Esophagus muscularis mucosa (tissue), 4 donors: ENCODE measurements around the gene PLEKHS1. TPM values are rescaled to one million over a fixed set of nuclear protein-coding genes. Genes with fewer than 3 reads are reported as not detected.

Experiments
- DNase-seq: peaks from one replicate; pipeline ENCODE4 v3.0.0-alpha.2; 2017; ENCODE audit errors: extremely low spot score
- H3K27ac ChIP-seq, 4 donors: fragments of 200-600 bp; sonication (generic); replicated peaks in 1 of 4; 1 replicate in 3 of 4; 2 replicates in 1 of 4; pipeline ENCODE4 v1.5.1; 2016 to 2019; ENCODE audit warnings: mild to moderate bottlenecking in 1 of 4
- H3K27me3 ChIP-seq, 4 donors: fragments of 200-600 bp; sonication (generic); one replicate each; pipeline versions ENCODE4 v1.5.1 to v1.6.0; 2016 to 2019
- H3K36me3 ChIP-seq, 4 donors: fragments of 200-600 bp; sonication (generic); one replicate each; pipeline ENCODE4 v1.5.1; 2016 to 2019
- H3K4me1 ChIP-seq, 4 donors: fragments of 200-600 bp; sonication (generic); one replicate each; pipeline ENCODE4 v1.5.1; 2016 to 2019
- H3K4me3 ChIP-seq, 4 donors: fragments of 200-600 bp; sonication (generic); 1 replicate in 2 of 4; 2 replicates in 2 of 4; pipeline ENCODE4 v1.5.1; 2016 to 2019; ENCODE audit warnings: mild to moderate bottlenecking in 4 of 4, moderate library complexity in 1 of 4
- H3K9me3 ChIP-seq, 4 donors: fragments of 200-600 bp; sonication (generic); 1 replicate in 3 of 4; 2 replicates in 1 of 4; pipeline ENCODE4 v1.5.1; 2016 to 2019
- CTCF ChIP-seq, 3 experiments: fragments of 200-600 bp in 2 of 3; fragments of 450-650 bp in 1 of 3; sonication (generic) in 2 of 3; IDR thresholded peaks; one replicate each; pipeline ENCODE4 v1.5.1; 2017 to 2019; ENCODE audit warnings: antibody characterized with exemption in 3 of 3, mild to moderate bottlenecking in 2 of 3, moderate library complexity in 1 of 3
- EP300 ChIP-seq: sonication (generic); formaldehyde crosslinking; IDR thresholded peaks from one replicate; pipeline ENCODE4 v1.6.1; 2017; ENCODE audit warnings: antibody characterized with exemption
- POLR2A ChIP-seq: fragments of 450-650 bp; IDR thresholded peaks from one replicate; pipeline ENCODE4 v1.6.1; 2017; ENCODE audit warnings: antibody characterized with exemption, moderate library complexity, mild to moderate bottlenecking, low read depth
- POLR2AphosphoS5 ChIP-seq, 2 donors: sonication (generic); formaldehyde crosslinking; IDR thresholded peaks; one replicate each; pipeline ENCODE4 v1.6.1; 2017; ENCODE audit warnings: antibody characterized with exemption in 2 of 2
- WGBS: methylation state at CpG from one replicate; pipeline ENCODE4 v1.1.5; 2018; 5-methylcytosine and 5-hydroxymethylcytosine counted together
- intact Hi-C: fragments of 100-400 bp; cut with DNase I; formaldehyde crosslinking; loops from one replicate; pipeline ENCODE4 v1.15.1; 2023
- total RNA-seq, 4 donors: library from RNA; depleted of rRNA; stranded (reverse); fragments of >200 nt; gene quantifications; one replicate each; pipeline versions ENCODE4 v1.1.0 to v1.2.1, GENCODE V29; 2016

Gene PLEKHS1
- not detected for total RNA-seq

- H3K4me3 ChIP-seq = no peak within 1 kb of the TSS
- no peaks in the 10 kb centered on the region for H3K36me3 ChIP-seq
- 92% methylated on average over 3 of the region's 3 CpGs for WGBS
These were observed at the start of gene PLEKHS1 for GRCh38 chr10:113751181-113751732. TSS of gene PLEKHS1 (plus strand) at chr10:113751682. CDS start at chr10:113755278, 3,596 bp downstream.

GRCh38 chr10:113704637-113705343 is 46.7 kb upstream of the PLEKHS1 start:
- Histone ChIP-seq H3K4me3 (no peak overlapping the region), H3K27ac (no peak overlapping the region), H3K27me3 (no peaks in the 10 kb centered on the region), H3K9me3 (no peaks in the 10 kb centered on the region), H3K36me3 (peaks cover 0 to 17% (median 6%) of the 10 kb centered on the region in 4 donors), H3K4me1 (peaks cover 4 to 43% (median 33%) of the 10 kb centered on the region in 4 donors)
- intact Hi-C loops = loop anchor here (2.0 to 10.0 kb wide), 2 partner anchors 150 to 398 kb away; partner anchors contain the start of genes DCLRE1A and NHLRC2
- WGBS = 32% methylated on average over 6 of the region's 6 CpGs
- no peak for DNase-seq
- TF ChIP-seq POLR2A (no peak), EP300 (no peak), CTCF (IDR thresholded peaks at IDR 0.05) (peak; percentile 57 to 72 (median 64))

More at GRCh38 chr10:113751181-113751732, at the start of gene PLEKHS1:
- no peak for TF ChIP-seq POLR2AphosphoS5 (IDR thresholded peaks at IDR 0.05)
- no peak for TF ChIP-seq POLR2A
- no peak for TF ChIP-seq CTCF (IDR thresholded peaks at IDR 0.05)
- no peak for TF ChIP-seq EP300
- intact Hi-C loops = no loop called here
- Histone ChIP-seq H3K27ac (no peak within 1 kb of the TSS), H3K27me3 (no peaks in the 10 kb centered on the region), H3K9me3 (no peaks in the 10 kb centered on the region), H3K4me1 (no peaks in the 10 kb centered on the region)
- no peak for DNase-seq

- H3K27ac ChIP-seq = peak overlapping the region in 1 of 4 donors; percentile 37
- H3K4me1 ChIP-seq = peaks cover 4 to 48% (median 38%) of the 10 kb centered on the region in 4 donors
- intact Hi-C loops = loop anchor here (2.0 to 10.0 kb wide), 2 partner anchors 150 to 398 kb away; partner anchors contain the start of genes DCLRE1A and NHLRC2
These were observed 46.2 kb upstream of the PLEKHS1 start for GRCh38 chr10:113705344-113705652.

GRCh38 chr10:113706623-113707022 is 44.9 kb upstream of the PLEKHS1 start:
- Histone ChIP-seq H3K4me1 (peaks cover 7 to 61% (median 51%) of the 10 kb centered on the region in 4 donors), H3K9me3 (no peaks in the 10 kb centered on the region), H3K4me3 (no peak overlapping the region), H3K27me3 (no peaks in the 10 kb centered on the region), H3K27ac (no peak overlapping the region), H3K36me3 (peaks cover 0 to 11% (median 3%) of the 10 kb centered on the region in 4 donors)
- DNase-seq = no peak
- TF ChIP-seq CTCF (IDR thresholded peaks at IDR 0.05) = no peak
- TF ChIP-seq EP300 = no peak
- TF ChIP-seq POLR2AphosphoS5 (IDR thresholded peaks at IDR 0.05) = no peak
- TF ChIP-seq POLR2A = no peak
- intact Hi-C loops = loop anchor here (2.0 to 10.0 kb wide), 2 partner anchors 92 to 148 kb away; partner anchors contain the start of genes DCLRE1A and NHLRC2
- 84% methylated on average over 5 of the region's 5 CpGs for WGBS

More at GRCh38 chr10:113705344-113705652, 46.2 kb upstream of the PLEKHS1 start:
- H3K4me3 ChIP-seq = no peak overlapping the region
- DNase-seq = no peak
- H3K36me3 ChIP-seq = peaks cover 0 to 17% (median 6%) of the 10 kb centered on the region in 4 donors
- H3K27me3 ChIP-seq = no peaks in the 10 kb centered on the region
- H3K9me3 ChIP-seq = no peaks in the 10 kb centered on the region
- TF ChIP-seq POLR2AphosphoS5 (IDR thresholded peaks at IDR 0.05) (no peak), EP300 (no peak), POLR2A (no peak), CTCF (IDR thresholded peaks at IDR 0.05) (no peak)
